NT2/D1 (cell line): Measurements from ENCODE around the gene DLG2.

Experiments used
- SUZ12 ChIP-seq: IDR thresholded peaks from 2 replicates; pipeline ENCODE4 v1.6.1; 2011; ENCODE audit not compliant: insufficient read length, insufficient read depth; ENCODE audit errors: extremely low read depth
- YY1 ChIP-seq: IDR thresholded peaks from 2 replicates; pipeline ENCODE4 v1.6.1; 2011; ENCODE audit not compliant: insufficient read length, insufficient read depth

GRCh38 chr11:84580428-84580827, 1046.7 kb downstream of the DLG2 start:
- TF ChIP-seq YY1 (no peak), SUZ12 (no peak)
